ENCODE results near the gene MXD3.
"Not testable (repeated sequence)": the region's sequence is repeated elsewhere in the genome, so short reads cannot be mapped to it uniquely, and the experiment has no call there.

MXD3 gene

DNA sequence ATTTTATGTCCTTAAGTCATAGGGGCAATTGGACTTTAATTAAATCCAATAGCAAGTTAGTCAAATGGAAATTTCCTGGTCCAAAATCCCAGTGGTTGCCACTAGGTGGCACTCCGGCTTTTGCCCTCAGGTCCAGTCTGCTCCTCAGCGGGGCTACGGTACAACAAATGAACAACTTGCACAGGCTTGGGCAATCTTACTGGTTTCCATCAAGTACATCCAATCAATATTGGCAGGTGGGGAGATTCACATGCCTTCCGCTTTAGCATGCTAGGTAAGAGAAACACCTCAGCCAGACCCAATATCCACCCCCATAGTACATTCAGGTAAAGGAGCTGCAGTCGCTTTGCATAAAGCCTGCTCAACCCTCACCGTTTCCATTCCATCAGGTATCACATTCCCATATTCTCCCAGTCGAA, 6.3 kb upstream of the MXD3 start:
- no peak for DNase-seq

DNA sequence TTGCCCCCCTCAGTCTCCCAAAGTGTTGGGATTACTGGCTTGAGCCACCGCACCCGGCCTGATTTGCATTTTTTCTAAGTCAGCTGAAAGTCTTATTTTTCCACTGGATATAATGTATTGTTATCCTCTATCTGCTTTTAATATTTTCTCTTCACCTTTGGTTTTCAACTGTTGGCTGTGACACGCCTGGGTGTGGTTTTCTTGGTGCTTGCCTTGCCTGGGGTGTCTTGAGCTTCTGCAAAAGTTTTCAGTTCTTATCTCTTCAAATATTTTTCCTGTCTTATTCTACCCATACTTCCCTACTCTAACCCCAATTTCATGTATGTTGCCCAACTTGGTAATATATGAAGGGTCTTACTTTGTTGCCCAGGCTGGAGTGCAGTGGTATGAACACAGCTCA, 4.3 kb upstream of the MXD3 start:
- DNase-seq = no peak

DNA sequence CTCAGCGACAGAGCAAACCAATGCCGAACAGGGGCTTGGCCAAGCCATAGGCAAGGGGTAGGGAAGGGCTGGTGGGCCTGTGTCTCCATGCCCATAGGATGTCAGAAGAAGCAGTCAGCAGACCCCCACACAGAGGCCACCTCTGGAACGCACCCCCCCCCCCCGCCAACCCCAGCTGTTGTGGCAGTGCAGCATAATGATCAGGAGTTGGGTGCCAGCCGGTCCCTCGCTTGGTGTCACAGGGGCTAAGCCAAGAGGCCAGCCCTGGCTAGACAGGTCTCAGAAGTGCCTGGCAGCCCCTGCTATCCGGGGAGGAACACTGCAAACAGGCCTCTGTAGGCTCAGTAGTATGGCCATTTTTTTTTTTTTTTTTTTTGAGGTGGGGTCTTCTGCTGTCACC, 3.7 kb upstream of the MXD3 start:
- no peak for DNase-seq

DNA sequence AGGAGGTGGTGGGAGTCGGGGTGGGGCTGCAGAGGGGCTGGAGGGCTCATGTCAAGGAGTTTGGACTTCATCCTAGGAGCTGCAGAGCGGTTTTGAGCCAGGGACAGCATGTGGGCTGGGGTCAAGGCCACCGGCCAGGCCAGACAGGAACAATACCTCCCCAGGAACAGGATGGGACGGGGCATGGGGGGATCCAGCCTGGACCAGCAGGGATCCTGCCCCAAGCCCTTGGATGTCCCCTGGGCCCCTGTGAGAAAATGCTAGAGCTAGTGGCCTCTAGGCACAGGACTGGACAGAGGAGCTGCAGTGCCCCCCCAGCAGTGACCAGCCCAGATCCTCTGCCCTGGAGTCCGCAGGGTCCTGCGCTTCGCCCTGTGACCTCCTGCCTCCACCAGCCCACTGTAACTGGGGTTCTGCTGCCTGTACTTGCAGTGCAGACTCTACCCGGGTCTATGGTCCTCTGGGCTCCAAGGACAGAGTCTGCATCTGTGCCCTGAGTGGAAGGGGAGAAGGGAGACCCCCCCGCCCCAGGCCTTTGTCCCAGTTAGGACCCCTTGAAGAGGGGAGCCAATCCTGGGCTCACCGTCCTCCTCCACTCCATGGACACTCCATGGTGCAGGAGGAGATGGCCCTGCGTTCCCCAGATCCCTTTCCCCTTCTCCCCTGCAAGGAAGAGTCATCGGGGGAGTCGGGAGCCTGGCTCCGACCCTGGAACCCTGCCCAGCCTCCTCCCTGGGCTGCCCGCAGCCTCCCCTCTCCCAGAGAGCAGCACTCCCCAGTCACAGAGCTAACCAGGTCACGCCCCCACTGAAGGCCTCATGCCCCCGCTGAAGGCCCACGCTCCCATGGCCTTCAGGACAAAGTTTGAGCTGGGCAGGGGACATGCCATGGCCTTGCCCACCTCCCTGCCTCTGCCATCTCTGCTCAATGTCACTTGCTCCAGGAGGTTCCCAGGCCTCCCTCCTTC, 3.0 kb upstream of the MXD3 start:
- DNase-seq = no peak

DNA sequence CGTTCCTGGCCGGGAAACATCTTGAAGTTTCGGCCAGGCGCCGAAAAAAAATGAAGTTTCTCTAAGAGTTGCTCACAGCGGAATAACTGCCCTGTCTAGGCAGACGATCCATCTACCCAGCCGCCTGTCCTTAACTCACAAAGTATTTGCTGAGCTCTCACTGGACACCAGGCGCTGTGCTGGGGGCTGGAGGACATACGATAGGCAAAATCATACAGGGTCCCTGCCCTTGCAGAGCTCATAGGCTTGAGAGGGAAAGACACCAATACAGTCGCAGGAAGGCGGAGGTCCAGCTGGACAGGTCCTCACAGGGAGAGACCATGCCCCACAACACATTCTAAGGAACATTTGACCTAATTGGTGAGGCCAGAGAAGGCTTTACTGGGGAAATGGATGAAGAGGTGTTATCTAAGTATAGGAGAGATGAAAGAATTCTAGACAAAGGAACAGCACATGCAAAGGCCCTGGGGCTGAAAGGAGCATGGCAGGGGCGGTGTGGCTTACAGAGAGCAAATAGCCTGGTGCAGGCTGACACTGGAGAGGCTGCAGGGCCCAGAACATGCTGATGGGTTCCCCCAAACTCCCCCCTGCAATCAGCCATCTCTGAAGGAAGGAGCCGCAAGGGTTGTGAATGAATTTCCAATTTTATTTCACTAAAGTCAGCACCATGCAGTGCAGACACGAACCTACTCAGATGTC, 2.0 kb upstream of the MXD3 start:
- no peak for DNase-seq

DNA sequence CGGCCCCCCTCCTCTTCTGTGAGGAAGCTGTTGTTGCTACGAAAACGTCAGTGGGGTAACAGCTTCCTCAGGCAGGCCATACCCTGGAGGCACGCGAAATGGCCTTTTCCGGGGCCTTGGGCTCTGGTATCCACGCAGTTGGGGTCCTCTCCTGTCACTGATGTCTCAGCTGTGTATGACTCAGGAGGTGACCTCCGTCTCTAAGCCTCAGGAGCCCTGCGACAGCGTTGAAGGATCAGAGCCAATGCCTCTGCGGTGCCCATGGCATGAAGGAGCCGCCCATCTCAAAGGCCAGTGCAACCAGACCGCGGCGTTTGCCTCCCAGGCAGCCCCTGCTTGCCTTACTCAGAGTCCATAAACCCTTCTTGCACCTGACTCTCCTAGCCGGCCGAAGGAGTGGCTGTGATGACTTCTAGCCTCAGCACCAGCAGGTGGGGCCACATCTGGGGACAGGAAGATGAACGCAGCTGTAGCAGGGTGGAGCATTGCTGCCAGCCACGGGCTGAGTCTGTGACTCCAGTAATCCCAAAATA, 1.0 kb upstream of the MXD3 start:
- DNase-seq = no peak

DNA sequence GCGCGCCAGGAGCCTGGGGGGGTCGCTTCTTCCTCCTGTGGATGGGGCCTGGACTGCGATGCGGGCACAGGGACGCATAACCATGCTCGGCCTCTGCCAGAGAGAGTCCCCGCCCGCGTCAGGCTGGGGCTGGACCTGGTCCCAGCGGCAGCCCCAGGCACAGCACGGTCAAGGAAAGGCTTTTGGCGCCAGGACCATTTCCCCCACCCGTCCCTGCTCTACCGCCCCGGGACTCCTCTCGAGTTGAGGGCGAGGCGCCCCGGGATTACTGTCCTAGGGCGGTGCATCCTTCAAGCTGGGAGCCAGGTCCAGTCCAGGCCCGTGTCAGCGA, 341 bp downstream of the MXD3 start:
- no peak for DNase-seq

DNA sequence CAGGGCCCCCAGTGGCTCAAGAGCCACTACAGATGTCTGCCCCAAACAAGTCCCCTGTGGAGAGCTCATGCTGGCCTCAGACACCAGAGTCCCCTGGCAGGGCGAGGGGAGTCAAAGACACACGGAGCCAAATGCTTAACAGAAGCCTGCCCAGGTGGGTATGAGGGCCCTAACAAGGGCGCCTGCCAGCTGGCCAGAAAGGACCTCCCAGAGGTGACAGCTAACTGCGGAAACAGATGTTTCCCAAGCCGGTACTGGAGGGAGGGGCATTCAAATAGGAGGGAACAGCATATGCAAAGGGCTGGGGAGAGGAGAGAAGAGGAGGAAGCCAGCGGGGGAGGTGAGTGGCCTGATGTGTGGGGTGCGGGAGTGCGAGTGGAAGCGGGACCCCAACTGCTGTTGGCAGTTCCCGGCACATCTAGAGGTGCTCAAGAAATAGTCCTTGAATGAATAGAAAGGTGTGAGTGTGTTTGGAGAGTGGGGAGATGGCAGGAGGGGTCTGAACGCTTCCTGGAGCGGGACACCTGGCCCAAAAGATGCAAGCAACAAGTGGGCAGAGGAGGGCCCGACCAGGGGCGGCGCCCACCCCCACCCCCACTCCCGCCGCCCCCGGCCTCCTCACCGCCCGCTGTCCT, 824 bp downstream of the MXD3 start:
- DNase-seq = no peak

DNA sequence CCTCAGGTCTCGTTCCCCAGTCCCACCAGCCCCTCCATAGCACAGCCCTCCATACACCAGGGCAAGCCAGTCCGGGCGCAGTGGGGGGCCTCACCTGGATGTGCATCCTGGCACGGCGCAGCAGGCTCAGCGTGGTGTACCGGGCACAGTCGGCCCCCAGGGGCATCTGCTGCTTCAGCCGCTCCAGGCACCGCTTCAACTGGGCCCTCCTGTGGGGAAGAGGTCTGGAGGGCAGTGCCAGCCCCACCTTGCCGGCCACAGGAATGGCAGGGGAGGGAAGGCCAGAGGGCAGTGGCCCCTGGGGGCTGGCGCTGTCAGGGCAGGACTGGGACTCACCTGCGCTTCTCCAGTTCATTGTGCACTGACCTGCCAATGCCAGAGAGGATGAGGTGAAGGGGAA, 1.4 kb downstream of the MXD3 start:
- no peak for DNase-seq

DNA sequence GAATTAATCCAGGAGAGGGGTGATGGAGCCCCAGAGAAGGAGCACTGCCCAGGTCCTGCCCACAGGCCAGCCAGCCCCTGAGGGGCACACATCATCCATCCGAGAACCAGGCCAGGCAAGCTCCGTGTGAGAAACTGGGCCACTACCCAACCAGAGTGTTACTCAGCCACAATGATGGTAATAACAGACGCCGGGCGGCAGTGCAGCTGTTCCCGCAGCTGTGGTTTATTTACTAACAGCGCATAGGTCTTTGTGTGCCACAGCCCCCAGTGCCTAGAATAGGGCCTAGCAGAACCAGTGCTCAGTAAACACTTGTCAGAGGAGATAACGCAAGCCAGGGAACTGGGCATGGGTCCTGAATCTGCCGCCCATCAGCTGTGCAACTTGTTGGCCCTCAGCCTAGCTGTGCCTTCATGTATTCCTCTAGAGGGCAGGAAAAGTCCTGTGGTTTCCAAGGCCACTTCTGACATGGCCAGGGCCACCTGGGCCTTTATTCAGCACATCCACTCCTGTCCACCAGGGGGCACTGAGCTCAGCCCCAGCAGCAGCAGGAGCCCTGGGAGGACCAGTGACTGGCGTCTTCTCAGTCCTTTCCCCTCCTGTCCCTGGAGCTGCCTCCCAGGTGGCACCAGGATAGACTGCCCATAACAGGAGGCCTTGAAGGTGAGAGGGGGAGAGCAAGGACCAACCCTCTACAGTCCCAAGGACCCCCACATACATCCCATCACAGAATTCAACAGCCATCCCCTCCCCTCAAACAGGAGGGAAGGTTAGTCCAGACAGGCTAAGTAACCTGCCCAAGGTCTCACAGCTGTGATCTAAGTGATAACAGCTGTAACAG, 2.1 kb downstream of the MXD3 start:
- no peak for DNase-seq

DNA sequence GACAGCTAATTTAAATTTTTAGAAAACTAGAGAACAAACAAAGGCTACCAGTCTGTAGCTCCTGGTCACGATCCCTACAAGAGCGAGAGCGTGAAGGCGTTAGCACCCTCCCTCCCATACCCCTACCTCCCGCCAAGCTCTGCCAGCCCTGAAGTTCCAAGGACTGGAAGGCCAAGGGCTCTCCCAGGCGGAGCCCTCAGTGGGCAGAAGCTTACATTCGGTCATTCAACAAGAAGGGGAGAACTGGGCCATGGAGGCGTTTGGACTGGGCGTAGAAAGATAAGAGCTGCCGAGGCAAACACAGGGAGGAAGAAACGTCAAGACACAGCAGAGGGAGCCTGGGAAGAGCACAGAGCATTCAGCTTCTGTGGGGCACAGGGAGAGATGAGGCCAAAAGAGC, 3.0 kb downstream of the MXD3 start:
- no peak for DNase-seq

DNA sequence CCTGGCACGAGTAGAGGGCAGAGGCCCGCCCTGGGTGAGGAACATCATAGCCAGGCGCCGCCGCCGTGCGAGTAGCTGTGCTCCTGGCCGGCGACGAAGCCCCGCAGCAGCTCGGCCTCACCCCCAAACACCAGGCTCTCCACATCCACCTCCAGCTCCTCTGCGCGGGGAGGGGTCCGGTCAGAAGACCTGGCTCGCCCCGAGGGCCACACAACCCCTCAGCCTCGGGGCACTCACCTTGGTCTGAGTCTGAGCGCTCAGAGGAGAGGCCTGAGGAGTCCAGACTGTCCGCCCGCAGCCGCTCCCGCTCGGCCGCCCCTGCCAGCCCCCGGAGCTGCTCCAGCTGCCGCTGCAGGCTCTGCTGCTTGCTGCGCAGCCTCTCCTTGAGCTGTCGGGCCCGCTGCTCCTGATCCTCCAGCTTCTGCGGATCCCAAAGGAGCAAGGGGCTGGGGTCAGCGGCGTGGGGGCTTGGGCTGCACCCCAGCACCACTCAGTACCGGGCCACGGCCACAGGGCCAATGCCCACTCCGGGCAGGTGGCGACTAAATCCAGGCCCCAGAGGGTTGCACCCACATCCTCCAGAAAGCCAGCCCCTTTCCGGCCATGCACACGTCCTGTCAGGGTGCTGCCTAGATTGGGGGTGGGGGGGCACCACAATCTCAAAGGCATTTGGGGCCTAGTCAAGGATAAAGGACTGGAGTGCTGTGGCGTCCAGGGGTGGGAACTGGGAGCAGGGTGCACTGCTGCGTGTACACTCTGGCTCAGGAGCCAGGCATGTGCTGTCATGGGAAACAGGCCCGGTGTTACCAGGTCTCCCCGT, 3.9 kb downstream of the MXD3 start:
- no peak for DNase-seq

DNA sequence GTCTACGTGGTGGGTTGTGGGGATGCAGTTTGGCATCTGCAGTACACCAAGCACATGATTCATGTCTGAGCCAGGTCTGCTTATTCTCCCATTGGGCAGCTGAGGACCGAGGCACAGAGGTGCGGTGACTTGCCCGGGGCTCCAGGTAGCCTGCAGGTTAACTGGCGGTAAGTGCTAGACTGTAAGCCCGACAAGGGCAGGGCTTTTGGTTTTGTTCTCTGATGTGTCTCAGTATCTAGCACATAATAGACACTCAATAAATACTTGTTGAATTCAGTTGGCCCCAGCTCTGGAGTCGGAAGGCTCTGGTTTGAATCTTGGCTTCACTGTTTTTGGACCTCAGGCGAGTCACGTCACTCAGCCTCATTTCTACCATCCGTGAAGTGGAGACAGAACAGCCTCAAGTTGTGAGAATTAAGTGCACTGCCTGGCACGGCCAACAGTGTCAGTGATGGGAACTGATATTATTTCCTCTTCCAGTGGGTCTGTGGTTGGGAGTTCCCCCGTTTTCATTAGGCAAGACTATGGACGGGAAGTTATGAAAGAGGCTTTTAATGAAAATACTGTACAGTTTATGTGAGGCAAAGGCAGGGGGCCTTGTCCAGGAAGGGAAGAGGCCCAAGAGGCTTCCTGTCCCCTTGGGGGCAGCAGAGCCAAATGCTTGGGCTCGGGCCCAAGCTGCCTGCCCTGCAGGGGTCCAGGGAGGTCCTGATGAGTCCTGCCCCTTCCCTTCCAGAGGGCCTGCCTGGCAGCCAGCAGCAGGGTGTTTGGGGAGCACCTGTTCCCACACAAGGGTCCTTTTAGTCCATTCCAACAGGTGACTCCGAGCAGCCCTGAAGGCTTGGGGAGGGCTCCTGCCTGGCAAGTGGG, 4.8 kb downstream of the MXD3 start:
- DNase-seq = no peak

DNA sequence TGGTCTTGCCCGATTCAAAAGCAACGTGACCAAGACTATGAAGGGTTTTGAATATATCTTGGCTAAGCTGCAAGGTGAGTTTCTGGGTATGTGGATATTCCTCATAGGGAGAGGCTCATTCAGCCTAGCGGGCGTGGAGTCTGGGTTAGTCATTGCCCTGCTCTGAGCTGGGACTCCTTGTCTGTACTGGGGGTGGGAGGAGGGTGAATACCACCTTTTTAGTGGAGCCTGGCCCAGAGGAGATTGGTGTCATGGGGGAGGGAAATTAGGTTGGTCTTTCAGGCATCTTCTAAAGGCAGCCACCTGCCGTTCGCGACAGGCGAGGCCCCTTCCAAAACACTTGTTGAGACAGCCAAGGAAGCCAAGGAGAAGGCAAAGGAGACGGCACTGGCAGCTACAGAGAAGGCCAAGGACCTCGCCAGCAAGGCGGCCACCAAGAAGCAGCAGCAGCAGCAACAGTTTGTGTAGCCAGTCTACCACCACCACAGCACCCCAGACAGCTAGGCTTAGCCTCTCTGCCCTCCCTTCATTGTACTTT, 5.5 kb downstream of the MXD3 start:
- DNase-seq = not testable (repeated sequence)

DNA sequence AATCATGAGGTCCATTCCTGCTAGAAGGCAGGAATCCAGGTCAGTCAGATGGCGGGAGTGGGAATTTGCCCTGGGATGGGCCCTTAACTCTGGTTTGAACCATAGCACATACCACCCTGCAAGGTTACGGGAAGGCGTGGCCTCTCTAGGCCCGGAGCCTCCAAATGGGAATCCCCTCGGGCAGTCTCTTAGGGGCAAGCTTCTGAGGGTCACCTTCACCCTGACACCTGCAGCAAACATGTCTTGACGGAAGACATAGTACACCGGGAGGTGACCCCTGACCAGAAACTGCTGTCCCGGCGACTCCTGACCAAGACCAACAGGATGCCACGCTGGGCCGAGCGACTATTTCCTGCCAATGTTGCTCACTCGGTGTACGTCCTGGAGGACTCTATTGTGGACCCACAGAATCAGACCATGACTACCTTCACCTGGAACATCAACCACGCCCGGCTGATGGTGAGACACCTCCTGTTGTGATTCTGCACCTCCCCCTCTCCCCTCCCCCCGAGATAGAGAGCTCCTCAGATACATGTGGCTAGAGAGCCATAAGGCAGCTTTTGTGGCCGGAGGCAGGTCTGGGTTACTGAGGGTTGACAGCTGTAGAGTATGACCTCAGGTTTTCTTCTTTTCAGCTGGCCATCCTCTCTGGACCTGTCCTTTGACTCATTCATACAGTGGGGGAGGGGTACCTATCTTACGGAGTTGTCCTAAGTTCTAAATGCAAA, 7.1 kb downstream of the MXD3 start:
- no peak for DNase-seq

DNA sequence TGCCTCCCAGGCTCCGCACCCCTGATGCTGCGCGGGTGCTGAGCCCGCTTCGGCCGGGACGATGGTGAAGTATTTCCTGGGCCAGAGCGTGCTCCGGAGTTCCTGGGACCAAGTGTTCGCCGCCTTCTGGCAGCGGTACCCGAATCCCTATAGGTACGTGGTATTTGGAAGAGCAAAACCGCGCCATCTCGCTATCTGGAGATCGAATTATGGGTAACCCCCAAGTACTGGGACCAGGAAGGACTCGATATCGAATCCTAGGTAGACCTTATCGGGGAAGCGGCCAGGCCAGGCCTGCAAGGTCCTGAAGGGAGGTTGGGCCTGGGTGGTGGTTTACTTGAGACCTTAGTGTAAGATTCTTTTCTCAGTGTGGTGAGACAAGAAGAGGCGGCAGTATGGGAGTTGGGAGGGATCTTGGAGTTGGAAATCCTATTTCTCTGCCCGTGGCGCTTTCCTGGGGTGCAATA, 7.7 kb downstream of the MXD3 start:
- DNase-seq = no peak

DNA sequence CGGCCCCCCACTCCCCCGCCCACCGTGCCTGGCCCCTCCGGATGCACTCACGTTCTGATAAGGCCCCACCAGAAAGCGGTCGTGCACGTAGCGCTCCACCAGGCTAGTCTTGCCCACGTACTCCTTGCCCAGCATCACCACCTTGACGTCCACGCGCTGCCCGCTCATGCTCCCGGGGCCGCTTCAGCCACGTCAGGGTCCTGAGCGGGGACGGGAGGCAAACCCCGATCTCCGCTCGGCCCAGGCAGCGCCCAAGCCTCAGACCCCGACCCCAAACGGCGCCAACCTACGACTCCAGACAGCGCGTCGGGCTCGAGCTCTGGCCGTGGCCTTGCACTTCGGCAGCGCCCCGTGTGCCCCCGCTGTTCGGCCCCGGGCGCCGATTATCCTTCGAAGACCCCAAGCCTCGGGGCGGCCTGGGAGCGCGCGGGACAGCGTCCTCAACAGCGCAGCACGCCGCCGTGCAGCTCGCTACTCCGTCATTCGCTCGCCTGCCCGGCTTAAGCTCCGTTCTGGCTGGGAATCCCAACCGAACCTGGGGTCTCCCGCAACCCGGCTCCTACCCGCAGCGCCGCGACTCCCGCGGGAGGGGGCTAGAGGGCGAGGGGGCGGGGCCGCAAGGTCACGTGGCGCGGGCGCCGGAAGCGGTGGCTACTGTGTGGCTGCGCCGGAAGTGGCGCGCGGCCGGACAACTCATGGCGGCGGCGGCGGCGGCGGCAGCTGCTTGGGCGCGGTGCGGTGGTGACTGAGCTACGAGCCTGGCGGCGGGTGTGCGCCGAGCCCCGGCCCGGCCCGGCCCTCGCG, 8.4 kb downstream of the MXD3 start, which contains the start of the genes PRELID1 and RAB24:
PRELID1 (plus strand) TSS at position 679 of the 804 bp plus-strand sequence. CDS start 187 bp downstream, outside the sequence.
RAB24 (minus strand) TSS at position 599 of the 804 bp plus-strand sequence; CDS start at position 168, 431 bp downstream.
- peak; percentile 22 for DNase-seq

DNA sequence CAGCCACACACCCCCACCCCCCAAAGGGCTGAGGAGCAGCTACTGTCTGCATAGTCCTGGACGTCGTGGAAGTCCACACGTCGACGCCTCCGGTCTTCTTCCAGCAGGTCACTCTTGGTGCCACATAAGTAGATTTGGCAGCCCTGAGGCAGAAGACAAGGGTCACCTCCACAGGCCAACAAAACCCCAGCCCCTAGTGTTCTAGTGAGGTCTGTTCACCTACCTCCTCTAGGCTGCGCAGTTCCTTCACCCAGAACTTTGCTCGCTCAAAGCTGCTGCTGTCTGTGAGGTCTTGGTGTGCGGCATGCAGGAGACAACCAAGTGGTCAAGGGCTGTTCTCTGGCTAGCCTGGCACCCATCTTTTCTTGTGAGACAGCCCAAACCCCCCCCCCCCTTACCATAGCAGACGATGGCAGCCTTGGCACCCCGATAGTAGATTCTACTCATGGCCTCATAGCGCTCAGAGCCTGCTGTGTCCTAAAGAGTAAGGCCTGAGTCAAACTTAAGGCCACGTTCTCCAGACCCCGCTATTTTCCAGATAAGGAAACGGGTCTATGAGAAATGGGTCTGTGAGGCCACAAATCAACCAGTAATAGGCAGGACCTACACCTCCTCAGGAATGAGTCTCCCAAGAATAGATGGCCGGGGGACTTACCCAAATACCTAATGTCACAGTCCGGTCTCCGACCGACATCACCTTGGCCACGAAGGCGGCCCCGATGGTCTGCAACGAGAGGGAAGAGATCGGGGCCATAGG, 9.2 kb downstream of the MXD3 start:
- no peak for DNase-seq

Measured in NCI-H1105 (cell line).